ENCODE data around the gene STK32B.

Gene STK32B

DNA sequence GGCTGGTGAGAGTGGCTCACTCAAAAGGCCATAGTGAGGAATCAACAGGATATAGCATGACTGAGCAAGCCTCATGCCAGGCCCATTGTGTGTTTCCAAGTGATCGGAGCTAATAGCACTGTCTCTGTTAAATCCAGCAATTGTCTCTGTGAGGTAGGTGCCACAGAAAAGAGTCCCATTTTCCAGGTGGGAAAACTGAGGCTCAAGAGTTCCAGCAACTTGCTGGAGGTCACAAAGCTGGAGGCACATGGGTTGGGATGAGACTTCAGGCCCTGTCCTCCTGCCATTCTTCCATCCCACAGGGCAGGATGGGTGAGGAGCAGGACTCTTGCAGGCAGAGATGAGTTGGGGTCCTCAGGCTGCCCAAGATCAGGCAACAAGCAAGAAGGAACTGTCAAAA, 30.9 kb upstream of the STK32B start:
- no peak overlapping the region for H3K4me3 Mint-ChIP-seq
- H3K4me1 Mint-ChIP-seq (ENCODE audit: low read depth), result peaks cover 4% of the 10 kb centered on the region
- no peak overlapping the region for H3K27ac Mint-ChIP-seq
- H3K9me3 Mint-ChIP-seq, result peaks cover 5% of the 10 kb centered on the region
- no peaks in the 10 kb centered on the region for H3K36me3 Mint-ChIP-seq (ENCODE audit: low read depth)
- peaks cover 10% of the 10 kb centered on the region for H3K27me3 Mint-ChIP-seq

DNA sequence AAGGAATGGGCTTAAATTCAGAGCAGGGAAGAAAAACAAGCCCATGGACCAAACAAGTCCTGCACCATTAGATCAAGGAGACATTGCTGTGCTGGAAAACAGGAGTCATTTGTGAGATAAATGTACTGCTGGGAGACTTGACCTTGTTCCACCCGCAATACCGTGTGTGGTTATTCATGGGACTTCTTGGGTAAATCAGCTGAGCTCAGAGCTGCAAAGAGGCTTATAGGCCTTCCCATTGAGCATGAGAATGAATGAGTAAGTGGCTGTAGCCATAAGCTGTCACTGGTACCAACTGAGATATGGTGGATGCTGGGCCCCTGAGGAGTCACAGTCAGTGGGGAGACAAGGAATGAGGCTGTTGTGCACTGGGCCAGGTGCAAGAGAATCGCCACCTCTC, 29.7 kb upstream of the STK32B start:
- Mint-ChIP-seq H3K4me3 (no peak overlapping the region), H3K36me3 (ENCODE audit: low read depth) (no peaks in the 10 kb centered on the region), H3K9me3 (peaks cover 5% of the 10 kb centered on the region), H3K27me3 (peaks cover 8% of the 10 kb centered on the region), H3K27ac (no peak overlapping the region), H3K4me1 (ENCODE audit: low read depth) (peaks cover 4% of the 10 kb centered on the region)

- Mint-ChIP-seq H3K4me3 (no peak overlapping the region), H3K27ac (no peak overlapping the region), H3K9me3 (peaks cover 5% of the 10 kb centered on the region), H3K27me3 (no peaks in the 10 kb centered on the region), H3K36me3 (ENCODE audit: low read depth) (no peaks in the 10 kb centered on the region), H3K4me1 (ENCODE audit: low read depth) (no peaks in the 10 kb centered on the region)
Measured at GRCh38 chr4:5024673-5025072, 26.6 kb upstream of the STK32B start.

DNA sequence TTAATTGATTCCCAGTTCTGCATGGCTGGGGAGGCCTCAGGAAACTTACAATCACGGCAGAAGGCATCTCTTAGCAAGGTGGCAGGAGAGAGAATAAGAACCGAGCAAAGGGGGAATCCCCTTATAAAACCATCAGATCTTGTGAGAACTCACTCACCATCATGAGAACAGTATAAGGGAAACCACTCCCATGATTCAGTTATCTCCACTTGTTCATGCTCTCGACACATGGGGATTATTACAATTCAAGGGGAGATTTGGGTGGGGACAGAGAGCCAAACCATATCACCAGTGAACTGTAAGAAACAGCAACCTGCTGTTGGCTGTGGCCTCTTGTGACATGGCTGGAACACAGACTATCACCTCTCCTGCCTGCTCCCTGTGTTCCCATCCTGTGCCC, 24.9 kb upstream of the STK32B start:
- H3K27me3 Mint-ChIP-seq, result no peaks in the 10 kb centered on the region
- H3K4me3 Mint-ChIP-seq, result no peak overlapping the region
- H3K27ac Mint-ChIP-seq, result no peak overlapping the region
- no peaks in the 10 kb centered on the region for H3K4me1 Mint-ChIP-seq (ENCODE audit: low read depth)
- peaks cover 5% of the 10 kb centered on the region for H3K9me3 Mint-ChIP-seq
- H3K36me3 Mint-ChIP-seq (ENCODE audit: low read depth), result no peaks in the 10 kb centered on the region

DNA sequence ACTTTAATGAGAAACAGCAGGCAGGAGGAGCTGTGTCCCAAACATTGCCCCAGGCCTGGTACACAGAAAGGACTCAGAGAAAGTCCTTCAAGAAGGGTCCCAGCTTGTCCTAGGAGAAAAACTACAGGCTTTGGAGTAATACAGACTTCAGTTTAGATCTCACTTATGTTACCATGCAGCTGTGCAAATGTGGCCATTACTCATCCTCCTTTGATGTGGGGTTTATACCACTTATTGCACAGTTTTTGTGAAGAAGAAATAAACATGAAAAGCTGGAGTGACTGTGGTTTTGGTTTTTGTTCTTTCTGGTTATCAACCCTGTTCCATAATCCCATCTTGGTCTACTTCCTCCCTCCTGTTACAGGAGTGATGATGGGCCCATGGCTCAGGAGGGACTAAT, 23.9 kb upstream of the STK32B start:
- H3K27me3 Mint-ChIP-seq, result no peaks in the 10 kb centered on the region

DNA sequence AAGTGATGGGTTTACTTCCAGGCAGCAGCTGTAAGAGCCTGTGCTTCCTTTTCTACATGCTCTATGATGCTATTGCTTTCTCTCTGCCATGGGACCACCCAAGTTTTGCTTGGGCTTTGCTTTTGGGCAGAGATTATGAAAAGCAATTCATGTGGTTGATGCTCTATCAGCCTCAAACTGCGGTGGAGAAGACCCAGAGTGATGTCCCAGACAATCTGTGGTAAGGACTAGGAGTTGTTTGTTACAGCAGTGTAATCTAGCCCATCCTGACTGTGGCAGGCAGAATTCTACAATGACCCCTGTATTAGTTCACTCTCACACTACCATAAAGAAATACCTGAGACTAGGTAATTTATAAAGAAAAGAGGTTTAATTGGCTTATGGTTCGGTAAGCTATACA, 22.8 kb upstream of the STK32B start:
- no peaks in the 10 kb centered on the region for H3K36me3 Mint-ChIP-seq (ENCODE audit: low read depth)
- H3K27me3 Mint-ChIP-seq, result no peaks in the 10 kb centered on the region
- H3K4me3 Mint-ChIP-seq, result no peak overlapping the region
- peaks cover 6% of the 10 kb centered on the region for H3K4me1 Mint-ChIP-seq (ENCODE audit: low read depth)
- no peak overlapping the region for H3K27ac Mint-ChIP-seq
- no peaks in the 10 kb centered on the region for H3K9me3 Mint-ChIP-seq

More for the DNA sequence above, 23.9 kb upstream of the STK32B start:
- Mint-ChIP-seq H3K27ac (no peak overlapping the region), H3K9me3 (peaks cover 5% of the 10 kb centered on the region), H3K4me1 (ENCODE audit: low read depth) (no peaks in the 10 kb centered on the region), H3K4me3 (no peak overlapping the region), H3K36me3 (ENCODE audit: low read depth) (no peaks in the 10 kb centered on the region)

- Mint-ChIP-seq H3K9me3 (no peaks in the 10 kb centered on the region), H3K27ac (no peak overlapping the region), H3K27me3 (no peaks in the 10 kb centered on the region), H3K4me1 (ENCODE audit: low read depth) (peaks cover 14% of the 10 kb centered on the region), H3K36me3 (ENCODE audit: low read depth) (no peaks in the 10 kb centered on the region), H3K4me3 (no peak overlapping the region)
Measured at GRCh38 chr4:5029447-5029846, 21.8 kb upstream of the STK32B start.

GRCh38 chr4:5030221-5030620, 21.1 kb upstream of the STK32B start:
- Mint-ChIP-seq H3K9me3 (no peaks in the 10 kb centered on the region), H3K27ac (no peak overlapping the region), H3K4me3 (no peak overlapping the region), H3K36me3 (ENCODE audit: low read depth) (no peaks in the 10 kb centered on the region), H3K27me3 (no peaks in the 10 kb centered on the region), H3K4me1 (ENCODE audit: low read depth) (peaks cover 14% of the 10 kb centered on the region)

DNA sequence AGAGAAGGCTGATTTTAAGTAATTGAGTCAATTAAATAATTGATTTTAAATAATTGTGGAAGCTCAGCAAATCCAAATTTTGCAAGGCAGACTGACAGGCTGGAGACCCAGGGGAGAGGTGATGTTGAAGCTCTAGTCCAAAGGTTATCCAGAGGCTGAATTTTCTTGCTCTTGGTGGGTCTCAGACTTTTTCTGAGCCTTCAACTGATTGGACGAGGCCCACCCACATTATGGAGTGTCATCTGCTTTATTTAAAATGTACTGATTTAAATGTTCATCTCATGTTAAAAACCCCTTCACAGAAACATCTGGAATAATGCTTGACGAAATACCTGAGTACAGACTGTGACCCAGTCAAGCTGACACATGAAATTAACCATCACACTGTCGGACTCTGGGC, 20.4 kb upstream of the STK32B start:
- H3K36me3 Mint-ChIP-seq (ENCODE audit: low read depth), result no peaks in the 10 kb centered on the region
- peaks cover 14% of the 10 kb centered on the region for H3K4me1 Mint-ChIP-seq (ENCODE audit: low read depth)
- H3K4me3 Mint-ChIP-seq, result no peak overlapping the region
- no peak overlapping the region for H3K27ac Mint-ChIP-seq
- H3K27me3 Mint-ChIP-seq, result no peaks in the 10 kb centered on the region
- no peaks in the 10 kb centered on the region for H3K9me3 Mint-ChIP-seq

DNA sequence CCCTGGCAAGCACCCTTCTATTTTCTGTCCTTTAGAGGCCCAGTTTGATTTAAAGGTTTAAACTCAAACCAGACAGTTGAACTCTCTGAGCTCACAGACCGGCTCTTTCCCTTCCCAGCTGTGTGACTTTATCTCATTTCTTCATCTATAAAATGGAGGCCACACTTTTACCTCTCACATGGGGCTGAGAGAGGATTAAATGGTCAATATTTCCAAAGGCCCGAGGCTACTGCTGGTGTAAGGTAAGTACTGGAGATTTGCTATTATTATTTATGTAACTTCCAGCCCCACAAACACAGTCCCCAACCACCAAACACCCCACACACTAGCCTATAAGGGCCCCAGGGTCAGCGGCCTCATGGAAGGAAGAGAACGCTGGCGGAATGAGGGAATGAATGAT, 18.5 kb upstream of the STK32B start:
- no peaks in the 10 kb centered on the region for H3K27me3 Mint-ChIP-seq
- H3K27ac Mint-ChIP-seq, result no peak overlapping the region
- peaks cover 14% of the 10 kb centered on the region for H3K4me1 Mint-ChIP-seq (ENCODE audit: low read depth)
- H3K4me3 Mint-ChIP-seq, result no peak overlapping the region
- no peaks in the 10 kb centered on the region for H3K9me3 Mint-ChIP-seq
- H3K36me3 Mint-ChIP-seq (ENCODE audit: low read depth), result no peaks in the 10 kb centered on the region

GRCh38 chr4:5033281-5033841, 17.9 kb upstream of the STK32B start:
- H3K9me3 Mint-ChIP-seq, result no peaks in the 10 kb centered on the region
- H3K4me3 Mint-ChIP-seq, result no peak overlapping the region
- no peaks in the 10 kb centered on the region for H3K36me3 Mint-ChIP-seq (ENCODE audit: low read depth)
- H3K27me3 Mint-ChIP-seq, result no peaks in the 10 kb centered on the region
- H3K4me1 Mint-ChIP-seq (ENCODE audit: low read depth), result peaks cover 14% of the 10 kb centered on the region
- H3K27ac Mint-ChIP-seq, result no peak overlapping the region

DNA sequence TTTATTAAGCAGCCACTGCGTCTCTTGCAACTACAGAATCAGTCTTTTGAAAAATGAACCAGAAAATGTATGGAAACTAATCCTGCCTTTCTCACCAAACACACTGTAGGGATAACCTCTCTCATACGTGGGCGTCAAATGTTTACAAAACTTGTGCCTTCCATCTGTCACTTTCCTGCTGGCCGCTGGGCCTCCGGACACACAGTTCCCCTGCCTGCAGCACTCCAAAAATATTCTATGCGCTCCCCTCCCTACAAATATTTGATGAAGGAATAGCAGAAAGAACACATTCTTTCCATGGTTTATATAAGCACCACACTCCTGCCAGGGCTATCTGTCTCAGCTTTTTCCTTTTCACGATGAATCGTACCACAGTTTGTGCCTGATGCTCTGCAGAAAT, 17.1 kb upstream of the STK32B start:
- Mint-ChIP-seq H3K27me3 (no peaks in the 10 kb centered on the region), H3K4me3 (no peak overlapping the region)

GRCh38 chr4:5036239-5036638, 15.0 kb upstream of the STK32B start:
- no peak overlapping the region for H3K27ac Mint-ChIP-seq
- H3K4me1 Mint-ChIP-seq (ENCODE audit: low read depth), result peaks cover 14% of the 10 kb centered on the region
- no peak overlapping the region for H3K4me3 Mint-ChIP-seq
- no peaks in the 10 kb centered on the region for H3K9me3 Mint-ChIP-seq
- H3K36me3 Mint-ChIP-seq (ENCODE audit: low read depth), result no peaks in the 10 kb centered on the region
- H3K27me3 Mint-ChIP-seq, result no peaks in the 10 kb centered on the region

More for the DNA sequence above, 17.1 kb upstream of the STK32B start:
- Mint-ChIP-seq H3K36me3 (ENCODE audit: low read depth) (no peaks in the 10 kb centered on the region), H3K27ac (no peak overlapping the region), H3K9me3 (no peaks in the 10 kb centered on the region), H3K4me1 (ENCODE audit: low read depth) (peaks cover 14% of the 10 kb centered on the region)

GRCh38 chr4:5037553-5038551, 13.4 kb upstream of the STK32B start:
- no peaks in the 10 kb centered on the region for H3K27me3 Mint-ChIP-seq
- H3K4me1 Mint-ChIP-seq (ENCODE audit: low read depth), result peaks cover 14% of the 10 kb centered on the region
- no peaks in the 10 kb centered on the region for H3K9me3 Mint-ChIP-seq
- H3K36me3 Mint-ChIP-seq (ENCODE audit: low read depth), result no peaks in the 10 kb centered on the region
- no peak overlapping the region for H3K4me3 Mint-ChIP-seq
- no peak overlapping the region for H3K27ac Mint-ChIP-seq

- Mint-ChIP-seq H3K4me1 (ENCODE audit: low read depth) (peaks cover 4% of the 10 kb centered on the region), H3K4me3 (no peak overlapping the region), H3K27me3 (peaks cover under 1% of the 10 kb centered on the region), H3K9me3 (no peaks in the 10 kb centered on the region), H3K36me3 (ENCODE audit: low read depth) (no peaks in the 10 kb centered on the region), H3K27ac (no peak overlapping the region)
Measured at GRCh38 chr4:5039800-5040199, 11.5 kb upstream of the STK32B start.

All from stimulated activated naive CD8-positive, alpha-beta T cell treated with anti-CD3 and anti-CD28 coated beads, Interleukin-15, Interleukin-2, amounts not matched to agents 100 ng/mL and 50 ng/mL, for 24 hours (primary cell).